ENCODE results near the gene KRTAP4-1.
"Not testable (repeated sequence)": the region's sequence is repeated elsewhere in the genome, so short reads cannot be mapped to it uniquely, and the experiment has no call there.

Gene KRTAP4-1

GRCh38 chr17:41184480-41184961 lies at the start of gene KRTAP4-1:
KRTAP4-1 (minus strand) TSS chr17:41184911; CDS start chr17:41184854, 57 bp downstream.
- no peaks in the 10 kb centered on the region for H3K36me3 ChIP-seq (ENCODE audit: insufficient read depth, low read length)
- H3K4me1 ChIP-seq (ENCODE audit: insufficient read depth, low read length) = no peaks in the 10 kb centered on the region

GRCh38 chr17:41232399-41233105 lies 47.8 kb upstream of the KRTAP4-1 start, which contains the start of gene KRTAP9-3:
KRTAP9-3 (plus strand) TSS chr17:41232449; CDS start chr17:41232502, 53 bp downstream.
- not testable (repeated sequence) for H2AFZ ChIP-seq (ENCODE audit: low read depth, low read length); H3K4me1 ChIP-seq (ENCODE audit: insufficient read depth, low read length); H3K79me2 ChIP-seq (ENCODE audit: insufficient read depth, low read length); H3K9me3 ChIP-seq (ENCODE audit: insufficient read depth, low read length, severe bottlenecking); H3K9ac ChIP-seq (ENCODE audit: low read depth, low read length); H3K27ac ChIP-seq (ENCODE audit: low read length); H4K20me1 ChIP-seq (ENCODE audit: insufficient read depth, low read length); H3K4me2 ChIP-seq (ENCODE audit: insufficient read depth, low read length); H3K36me3 ChIP-seq (ENCODE audit: insufficient read depth, low read length); ATAC-seq (ENCODE audit: insufficient read depth, low read depth); H3K4me3 ChIP-seq (ENCODE audit: low read depth in 1 of 2, low read length in 2 of 2); DNase-seq
- H3K27me3 ChIP-seq (ENCODE audit: insufficient read depth, low read length, poor library complexity) = peaks cover 13% of the 10 kb centered on the region

More at GRCh38 chr17:41184480-41184961, at the start of gene KRTAP4-1:
- Histone ChIP-seq H4K20me1 (ENCODE audit: insufficient read depth, low read length) (no peaks in the 10 kb centered on the region), H2AFZ (ENCODE audit: low read depth, low read length) (no peak within 1 kb of the TSS), H3K9ac (ENCODE audit: low read depth, low read length) (no peak within 1 kb of the TSS), H3K27ac (ENCODE audit: low read length) (no peak within 1 kb of the TSS), H3K4me3 (ENCODE audit: low read depth in 1 of 2, low read length in 2 of 2) (no peak within 1 kb of the TSS), H3K27me3 (ENCODE audit: insufficient read depth, low read length, poor library complexity) (peaks cover 5% of the 10 kb centered on the region), H3K79me2 (ENCODE audit: insufficient read depth, low read length) (no peaks in the 10 kb centered on the region), H3K9me3 (ENCODE audit: insufficient read depth, low read length, severe bottlenecking) (no peaks in the 10 kb centered on the region), H3K4me2 (ENCODE audit: insufficient read depth, low read length) (no peak within 1 kb of the TSS)
- TF ChIP-seq CTCF (IDR thresholded peaks at IDR 0.05; ENCODE audit: borderline replicate concordance, extremely low read depth, low read length, poor library complexity, severe bottlenecking) (no peak), EZH2 (IDR thresholded peaks at IDR 0.05; ENCODE audit: borderline replicate concordance, low read depth, low read length, severe bottlenecking) (no peak)
- DNase-seq (no peak), ATAC-seq (ENCODE audit: insufficient read depth, low read depth) (no peak)

- Histone ChIP-seq H3K4me2 (ENCODE audit: insufficient read depth, low read length) (no peak overlapping the region), H3K27ac (ENCODE audit: low read length) (no peak overlapping the region), H3K36me3 (ENCODE audit: insufficient read depth, low read length) (no peaks in the 10 kb centered on the region), H3K4me1 (ENCODE audit: insufficient read depth, low read length) (no peaks in the 10 kb centered on the region), H3K79me2 (ENCODE audit: insufficient read depth, low read length) (no peaks in the 10 kb centered on the region), H2AFZ (ENCODE audit: low read depth, low read length) (no peak overlapping the region), H3K9me3 (ENCODE audit: insufficient read depth, low read length, severe bottlenecking) (no peaks in the 10 kb centered on the region), H3K4me3 (ENCODE audit: low read depth in 1 of 2, low read length in 2 of 2) (no peak overlapping the region), H3K27me3 (ENCODE audit: insufficient read depth, low read length, poor library complexity) (peaks cover 13% of the 10 kb centered on the region), H3K9ac (ENCODE audit: low read depth, low read length) (no peak overlapping the region), H4K20me1 (ENCODE audit: insufficient read depth, low read length) (no peaks in the 10 kb centered on the region)
- ATAC-seq (ENCODE audit: insufficient read depth, low read depth) (no peak), DNase-seq (no peak)
- no peak for TF ChIP-seq EZH2 (IDR thresholded peaks at IDR 0.05; ENCODE audit: borderline replicate concordance, low read depth, low read length, severe bottlenecking)
- TF ChIP-seq CTCF (IDR thresholded peaks at IDR 0.05; ENCODE audit: borderline replicate concordance, extremely low read depth, low read length, poor library complexity, severe bottlenecking) = no peak
These were observed 47.0 kb upstream of the KRTAP4-1 start for GRCh38 chr17:41231731-41232130.

GRCh38 chr17:41230094-41230493 lies 45.4 kb upstream of the KRTAP4-1 start:
- ATAC-seq (ENCODE audit: insufficient read depth, low read depth) = no peak

GRCh38 chr17:41226598-41227095 lies 41.9 kb upstream of the KRTAP4-1 start, which contains the start of gene KRTAP9-2:
KRTAP9-2 (plus strand) TSS chr17:41226648; CDS start chr17:41226655, 7 bp downstream.
- H4K20me1 ChIP-seq (ENCODE audit: insufficient read depth, low read length); H3K9ac ChIP-seq (ENCODE audit: low read depth, low read length); H3K4me2 ChIP-seq (ENCODE audit: insufficient read depth, low read length); H3K79me2 ChIP-seq (ENCODE audit: insufficient read depth, low read length); H3K4me3 ChIP-seq (ENCODE audit: low read depth in 1 of 2, low read length in 2 of 2); H2AFZ ChIP-seq (ENCODE audit: low read depth, low read length); H3K36me3 ChIP-seq (ENCODE audit: insufficient read depth, low read length); H3K4me1 ChIP-seq (ENCODE audit: insufficient read depth, low read length); ATAC-seq (ENCODE audit: insufficient read depth, low read depth); DNase-seq; H3K27ac ChIP-seq (ENCODE audit: low read length); H3K9me3 ChIP-seq (ENCODE audit: insufficient read depth, low read length, severe bottlenecking); H3K27me3 ChIP-seq (ENCODE audit: insufficient read depth, low read length, poor library complexity): not testable (repeated sequence)

More at GRCh38 chr17:41230094-41230493, 45.4 kb upstream of the KRTAP4-1 start:
- Histone ChIP-seq H3K9ac (ENCODE audit: low read depth, low read length) (no peak overlapping the region), H4K20me1 (ENCODE audit: insufficient read depth, low read length) (no peaks in the 10 kb centered on the region), H3K4me1 (ENCODE audit: insufficient read depth, low read length) (no peaks in the 10 kb centered on the region), H3K36me3 (ENCODE audit: insufficient read depth, low read length) (no peaks in the 10 kb centered on the region), H3K27ac (ENCODE audit: low read length) (no peak overlapping the region), H3K9me3 (ENCODE audit: insufficient read depth, low read length, severe bottlenecking) (no peaks in the 10 kb centered on the region), H2AFZ (ENCODE audit: low read depth, low read length) (no peak overlapping the region), H3K27me3 (ENCODE audit: insufficient read depth, low read length, poor library complexity) (peaks cover 18% of the 10 kb centered on the region), H3K4me3 (ENCODE audit: low read depth in 1 of 2, low read length in 2 of 2) (no peak overlapping the region), H3K4me2 (ENCODE audit: insufficient read depth, low read length) (no peak overlapping the region), H3K79me2 (ENCODE audit: insufficient read depth, low read length) (no peaks in the 10 kb centered on the region)
- TF ChIP-seq CTCF (IDR thresholded peaks at IDR 0.05; ENCODE audit: borderline replicate concordance, extremely low read depth, low read length, poor library complexity, severe bottlenecking) (no peak), EZH2 (IDR thresholded peaks at IDR 0.05; ENCODE audit: borderline replicate concordance, low read depth, low read length, severe bottlenecking) (no peak)
- no peak for DNase-seq
